Limb (tissue), 2 donors: Measurements from ENCODE around the gene MTA3.
"Not testable (repeated sequence)": the region's sequence is repeated elsewhere in the genome, so short reads cannot be mapped to it uniquely, and the experiment has no call there.

Experiments
- DNase-seq, 2 donors: peaks; one replicate each; pipeline ENCODE4 v3.0.0-alpha.2; 2016; ENCODE audit errors: extremely low spot score in 2 of 2

Gene MTA3

DNA sequence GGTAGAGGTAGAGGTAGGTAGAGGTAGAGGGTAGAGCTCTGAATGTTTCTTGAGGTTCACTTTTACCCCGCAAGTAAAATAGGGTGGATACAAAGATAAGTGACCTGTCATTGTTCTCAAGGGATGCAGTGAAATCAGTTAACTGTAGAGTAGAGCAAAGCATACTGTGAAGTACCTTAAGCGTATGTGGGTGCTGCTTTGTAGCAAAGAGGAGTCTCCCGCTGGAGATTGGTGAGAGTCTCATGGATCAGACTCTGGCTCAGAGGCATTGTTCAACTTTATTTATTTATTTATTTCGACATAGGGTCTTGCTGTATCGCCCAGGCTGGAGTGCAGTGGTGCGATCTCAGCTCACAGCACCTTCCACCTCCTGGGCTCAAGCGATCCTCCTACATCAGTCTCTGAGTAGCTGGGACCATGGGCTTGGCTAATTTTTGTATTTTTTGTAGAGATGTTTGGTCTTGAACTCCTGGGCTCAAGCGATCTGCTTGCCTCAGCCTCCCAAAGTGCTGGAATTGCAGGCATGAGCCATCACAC is 38.7 kb downstream of the MTA3 start:
- no peak for DNase-seq

DNA sequence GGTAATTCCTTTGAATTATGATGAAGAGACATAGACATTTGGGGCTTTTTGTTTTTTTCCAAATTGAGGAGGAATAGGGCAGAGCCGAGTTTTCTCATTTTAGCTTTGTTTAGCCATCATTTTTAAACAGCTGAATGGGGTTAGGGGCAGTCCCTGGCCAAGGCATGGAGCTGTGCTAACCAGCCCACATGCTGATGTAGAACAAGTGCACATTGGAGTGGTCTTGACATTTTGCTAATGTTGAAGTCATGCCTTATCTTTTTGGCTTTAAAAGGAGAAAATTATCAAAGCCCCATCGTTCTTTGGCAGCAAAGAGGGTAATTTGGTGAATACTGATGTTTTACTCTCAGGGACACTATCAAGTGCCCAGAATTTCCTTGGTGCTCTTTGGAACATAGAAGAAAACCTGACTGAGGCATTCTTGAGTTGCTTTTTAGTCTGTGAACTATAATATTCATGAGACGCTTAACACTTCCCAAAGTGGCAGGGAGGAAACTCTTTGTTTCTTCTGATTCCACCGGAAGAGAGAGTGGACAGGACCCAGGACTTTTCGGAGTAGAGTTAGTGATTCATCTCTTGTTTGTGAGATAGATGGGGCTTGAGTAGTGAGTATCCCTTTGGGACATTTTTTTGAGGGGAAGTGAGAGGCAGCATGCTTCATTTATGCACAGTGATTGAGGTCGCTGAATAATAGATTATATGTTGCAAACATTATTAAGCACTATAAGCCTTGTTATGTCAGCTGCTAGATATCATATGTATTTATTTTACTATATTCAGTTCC is 45.0 kb downstream of the MTA3 start:
- no peak for DNase-seq

DNA sequence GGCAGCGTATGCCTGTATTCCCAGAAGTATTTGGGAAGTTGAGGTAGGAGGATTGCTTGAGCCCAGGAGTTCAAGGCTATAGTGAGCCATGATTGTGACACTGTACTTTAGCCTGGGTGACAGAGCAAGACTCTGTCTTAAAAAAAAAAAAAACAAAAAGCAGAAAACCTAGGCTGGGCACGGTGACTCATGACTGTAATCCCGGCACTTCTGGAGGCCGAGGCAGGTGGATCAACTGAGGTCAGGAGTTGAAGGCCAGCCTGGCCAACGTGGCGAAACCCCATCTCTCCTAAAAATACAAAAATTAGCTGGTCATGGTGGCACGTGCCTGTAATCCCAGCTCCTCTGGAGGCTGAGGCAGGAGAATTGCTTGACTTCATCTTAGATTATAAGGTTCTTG is 46.4 kb downstream of the MTA3 start:
- no peak for DNase-seq

DNA sequence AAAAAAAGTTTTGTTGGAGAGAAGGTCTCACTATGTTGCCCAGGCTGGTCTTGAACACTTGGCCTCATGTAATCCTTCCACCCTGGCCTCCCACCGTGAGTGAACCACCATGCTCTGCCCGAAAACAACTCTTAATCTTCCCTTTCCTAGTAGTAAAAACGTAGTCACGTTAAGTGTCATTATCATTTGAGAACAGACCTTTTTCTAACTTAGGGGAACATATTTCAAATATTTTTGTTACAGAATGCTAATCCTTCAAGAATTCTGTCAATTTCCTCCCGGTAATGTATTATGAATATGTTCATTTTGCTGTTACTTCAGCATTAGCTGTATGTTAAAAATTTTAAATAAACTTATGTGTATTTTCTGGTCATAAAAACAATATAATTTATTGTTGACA is 49.7 kb downstream of the MTA3 start:
- DNase-seq = no peak

DNA sequence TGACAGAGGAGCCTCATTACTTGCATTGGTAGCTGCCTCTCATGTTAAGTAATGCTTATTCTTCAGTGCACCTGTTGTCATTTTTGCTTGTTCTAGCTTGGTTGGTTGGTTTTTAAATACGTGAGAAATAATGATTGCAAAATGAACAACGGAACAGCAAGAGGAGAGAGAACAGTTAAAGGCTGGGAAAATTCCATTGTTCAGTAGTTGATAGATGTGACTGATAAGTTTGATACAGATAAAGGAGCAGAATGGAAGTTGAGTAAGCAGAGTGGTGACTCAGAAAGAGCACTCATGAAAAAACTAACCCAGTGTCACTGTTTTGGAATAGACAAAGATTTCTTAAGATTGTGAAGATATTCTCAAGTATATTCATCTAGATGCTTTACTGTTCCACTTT is 50.5 kb downstream of the MTA3 start:
- no peak for DNase-seq

DNA sequence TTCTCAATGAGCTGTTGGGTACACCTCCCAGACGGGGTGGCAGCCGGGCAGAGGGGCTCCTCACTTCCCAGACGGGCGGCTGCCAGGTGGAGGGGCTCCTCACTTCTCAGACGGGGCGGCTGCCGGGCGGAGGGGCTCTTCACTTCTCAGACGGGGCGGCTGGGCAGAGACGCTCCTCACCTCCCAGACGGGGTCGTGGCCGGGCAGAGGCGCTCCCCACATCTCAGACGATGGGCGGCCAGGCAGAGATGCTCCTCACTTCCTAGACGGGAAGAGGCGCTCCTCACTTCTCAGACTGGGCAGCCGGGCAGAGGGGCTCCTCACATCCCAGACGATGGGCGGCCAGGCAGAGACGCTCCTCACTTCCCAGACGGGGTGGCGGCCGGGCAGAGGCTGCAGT is 53.2 kb downstream of the MTA3 start:
- DNase-seq = not testable (repeated sequence)

DNA sequence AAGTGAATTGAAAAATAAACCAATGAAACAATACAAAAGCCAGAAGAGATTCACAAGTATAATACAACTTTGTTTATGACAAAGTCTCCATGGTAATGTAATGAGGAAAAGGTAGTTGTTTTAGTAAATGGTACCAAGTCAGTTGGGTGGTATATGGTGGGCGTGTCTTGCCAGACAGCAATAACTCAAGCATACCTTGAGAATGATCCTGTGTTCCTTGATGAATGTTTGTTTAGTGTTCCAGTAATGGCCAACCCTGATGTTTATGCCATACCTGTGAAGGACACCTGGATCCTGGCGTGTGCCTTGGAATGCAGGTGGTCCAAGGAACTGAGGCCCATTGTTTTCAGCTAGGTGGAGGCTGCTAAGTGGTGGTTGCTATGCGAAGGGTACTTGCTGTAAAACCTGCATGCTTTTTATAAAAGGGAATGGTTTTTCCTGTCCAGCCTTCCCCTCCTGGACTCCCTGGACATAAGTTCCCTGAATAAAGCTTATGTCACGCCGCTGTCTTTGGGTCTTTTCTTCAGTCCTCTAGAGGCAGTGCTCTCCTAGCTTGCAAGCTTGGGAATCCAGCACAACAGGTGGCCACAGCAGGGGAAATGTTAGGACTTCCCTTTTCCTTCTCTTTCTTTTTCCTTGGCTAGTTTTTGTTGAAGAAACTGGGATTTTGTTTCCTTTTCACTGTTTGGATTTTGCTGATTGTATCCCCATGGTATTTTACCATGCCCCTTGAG is 54.7 kb downstream of the MTA3 start:
- no peak for DNase-seq

DNA sequence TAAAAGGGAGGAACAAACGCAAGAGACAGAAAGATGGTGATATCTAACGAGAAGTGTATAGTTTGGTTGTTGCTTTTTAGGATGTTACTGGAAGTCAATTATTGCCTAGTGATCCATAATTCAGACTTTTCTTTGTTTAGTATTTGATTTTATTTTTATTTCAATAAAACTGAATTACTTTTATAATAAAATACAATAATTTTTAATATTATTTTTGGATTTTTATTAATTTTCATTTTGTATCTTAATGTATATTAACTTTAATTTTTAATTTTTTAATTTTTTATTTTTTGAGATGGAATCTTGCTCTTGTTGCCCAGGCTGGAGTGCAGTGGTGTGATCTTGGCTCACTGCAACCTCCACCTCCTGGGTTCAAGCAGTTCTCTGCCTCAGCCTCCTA is 55.6 kb downstream of the MTA3 start:
- no peak for DNase-seq

DNA sequence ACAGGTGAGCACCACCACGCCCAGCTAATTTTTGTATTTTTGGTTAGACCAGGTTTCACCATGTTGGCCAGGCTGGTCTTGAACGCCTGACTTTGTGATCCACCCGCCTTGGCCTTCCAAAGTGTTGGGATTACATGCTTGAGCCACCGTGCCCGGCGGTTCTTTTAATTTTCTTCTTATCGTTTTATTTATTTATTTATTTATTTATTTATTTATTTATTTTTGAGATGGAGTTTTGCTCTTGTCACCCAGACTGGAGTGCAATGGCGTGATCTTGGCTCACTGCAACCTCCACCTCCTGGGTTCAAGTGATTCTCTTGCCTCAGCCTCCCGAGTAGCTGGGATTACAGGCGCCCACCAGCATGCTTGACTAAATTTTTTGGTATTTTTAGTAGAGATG is 59.6 kb downstream of the MTA3 start:
- not testable (repeated sequence) for DNase-seq

DNA sequence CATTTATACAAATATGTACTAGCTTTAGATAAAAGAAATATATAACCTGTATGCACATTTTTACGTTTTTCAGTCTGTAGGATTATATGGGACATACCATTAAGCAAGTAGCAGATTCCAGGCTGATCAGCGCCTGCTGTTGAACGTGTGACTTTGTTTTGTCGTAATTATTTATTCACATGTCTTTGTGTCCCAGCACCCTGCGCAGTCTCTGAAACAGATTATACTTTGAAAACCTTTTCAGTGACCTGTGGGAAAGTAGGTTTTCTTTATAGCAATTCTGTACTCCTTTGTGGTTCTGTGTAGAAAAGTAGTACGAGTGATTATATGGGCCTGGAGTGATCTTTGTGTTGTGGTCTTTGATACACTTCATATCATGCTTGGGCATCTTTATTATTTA is 68.5 kb downstream of the MTA3 start:
- no peak for DNase-seq

DNA sequence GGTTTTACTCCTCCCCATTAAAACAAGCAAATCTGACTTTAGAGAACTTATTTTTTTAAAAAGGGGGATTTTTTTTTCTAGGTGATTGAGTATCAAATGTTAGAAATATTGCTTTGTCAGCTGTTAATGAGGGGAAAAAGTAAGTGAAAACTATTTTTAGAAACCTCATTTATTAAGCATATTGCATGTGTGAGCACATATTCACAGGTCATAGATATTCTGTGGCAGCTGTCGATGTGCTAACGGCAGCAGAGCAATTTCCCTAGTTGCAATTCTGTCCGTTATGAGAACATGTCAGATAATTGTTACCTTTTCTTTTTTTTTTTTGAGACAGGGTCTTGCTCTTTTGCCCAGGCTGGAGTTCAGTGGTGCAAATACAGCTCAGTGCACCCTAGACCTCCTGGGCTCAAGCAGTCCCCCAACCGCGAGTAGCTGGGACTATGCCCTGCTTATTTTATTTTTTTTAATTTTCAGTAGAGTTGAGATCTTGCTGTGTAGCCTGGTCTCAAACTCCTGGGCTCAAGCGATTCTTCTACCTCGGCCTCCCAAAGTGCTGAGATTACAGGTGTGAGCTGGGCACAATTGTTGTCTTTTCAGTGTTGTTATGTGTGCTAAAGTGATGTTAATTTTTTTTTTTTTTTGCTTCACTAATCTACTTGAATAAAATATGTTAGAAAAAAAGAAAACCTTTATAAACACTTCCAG is 69.8 kb downstream of the MTA3 start:
- no peak for DNase-seq

DNA sequence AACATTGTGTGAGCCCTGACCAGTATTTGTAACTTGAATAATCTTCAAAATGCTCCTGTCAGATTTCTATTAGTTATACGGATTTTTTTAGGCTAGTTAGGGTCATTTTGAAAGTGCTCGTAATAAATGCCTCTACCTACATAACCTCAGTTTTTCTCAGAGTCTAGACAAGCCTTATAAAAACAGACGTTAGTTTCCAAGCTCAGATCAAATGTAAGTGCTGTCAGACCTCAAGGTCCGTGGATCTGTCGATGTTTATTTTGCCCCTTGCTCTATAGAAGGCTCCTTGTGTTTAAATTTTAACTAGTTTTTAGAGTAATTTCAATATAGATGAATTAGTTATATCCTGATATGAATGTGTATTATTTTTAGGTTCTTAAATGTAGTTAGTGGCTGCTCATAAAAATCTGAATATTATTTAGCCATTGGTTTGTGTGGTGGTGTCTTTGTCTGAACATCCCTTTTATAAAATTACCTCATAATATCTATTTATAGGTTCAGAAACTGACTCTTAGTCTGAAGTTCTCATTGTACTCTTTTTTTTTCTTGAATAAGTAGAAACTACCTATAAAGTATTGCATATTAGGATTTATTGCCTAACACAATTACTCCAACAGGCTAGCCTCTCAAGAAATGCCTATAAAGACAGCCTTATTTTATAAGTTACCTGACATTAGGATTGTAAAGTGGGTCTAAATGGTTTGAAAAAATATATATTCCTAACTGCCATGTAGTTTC is 71.1 kb downstream of the MTA3 start:
- no peak for DNase-seq

DNA sequence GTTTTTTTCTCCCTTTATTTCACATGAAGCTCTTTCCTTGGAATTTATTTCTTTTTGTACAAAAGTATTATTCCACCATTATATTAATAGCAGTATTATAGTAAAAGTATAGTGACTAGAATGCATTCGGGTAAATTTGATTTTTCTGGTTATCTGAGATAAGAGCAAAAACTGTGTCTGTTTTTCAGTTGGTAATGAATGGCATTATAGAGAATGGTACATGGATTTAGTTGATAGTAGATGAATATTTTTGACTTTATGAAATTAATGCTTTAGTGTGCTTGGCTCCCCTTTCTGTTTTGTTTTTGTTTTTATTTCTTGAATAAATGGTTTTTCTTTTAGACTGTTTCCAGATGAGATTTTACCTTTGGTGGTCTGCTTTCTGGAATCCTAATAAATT is 71.8 kb downstream of the MTA3 start:
- DNase-seq = no peak

DNA sequence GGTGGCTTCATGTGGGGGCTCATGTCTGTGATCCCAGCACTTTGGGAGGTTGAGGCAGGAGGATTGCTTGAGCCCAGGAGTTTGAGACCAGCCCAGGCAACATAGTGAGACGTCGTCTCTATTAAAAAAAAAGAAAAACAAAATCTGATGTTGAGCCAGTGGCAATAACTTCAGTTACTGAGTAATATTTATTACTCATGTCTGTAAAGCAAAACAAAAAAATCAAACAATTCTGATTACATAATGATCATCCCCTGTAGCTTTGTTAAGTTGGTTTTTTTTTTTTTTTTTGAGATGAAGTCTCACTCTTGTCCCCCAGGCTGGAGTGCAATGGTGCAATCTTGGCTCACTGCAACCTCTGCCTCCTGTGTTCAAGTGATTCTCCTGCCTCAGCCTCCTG is 73.9 kb downstream of the MTA3 start:
- not testable (repeated sequence) for DNase-seq

DNA sequence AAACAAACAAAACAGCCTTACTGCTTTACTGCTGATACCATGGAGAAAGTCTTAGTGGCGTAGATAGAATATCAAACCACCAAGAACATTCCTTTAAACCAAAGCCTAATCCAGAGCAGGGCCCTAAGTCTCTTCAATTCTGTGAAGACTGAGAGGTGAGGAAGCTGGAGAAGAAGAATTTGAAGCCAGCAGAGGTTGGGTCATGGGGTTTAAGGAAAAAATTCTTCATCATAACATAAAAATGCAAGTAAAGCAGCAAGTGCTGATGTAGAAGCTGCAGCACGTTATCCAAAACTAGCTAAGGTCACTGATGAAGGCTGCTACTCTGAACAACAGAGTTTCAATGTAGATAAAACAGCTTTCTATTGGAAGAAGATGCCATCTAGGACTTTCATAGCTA is 77.1 kb downstream of the MTA3 start:
- no peak for DNase-seq

DNA sequence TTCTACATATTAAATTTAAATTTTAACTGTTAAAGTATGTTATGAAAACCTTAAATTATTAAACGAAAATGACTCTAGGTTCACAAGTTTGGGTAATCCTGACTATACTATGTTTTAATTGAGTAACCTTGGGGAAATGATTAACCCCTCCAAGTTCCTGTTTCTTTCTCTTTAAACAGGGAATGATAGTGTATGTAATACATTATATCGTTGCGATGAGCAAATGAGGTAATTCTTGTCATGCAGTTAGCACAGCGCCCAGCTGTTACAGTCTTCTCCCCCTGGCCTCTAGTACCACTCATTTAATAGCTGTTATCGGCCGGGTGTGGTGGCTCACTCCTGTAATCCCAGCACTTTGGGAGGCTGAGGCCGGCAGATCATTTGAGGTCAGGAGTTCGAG is 80.4 kb downstream of the MTA3 start:
- DNase-seq = no peak

DNA sequence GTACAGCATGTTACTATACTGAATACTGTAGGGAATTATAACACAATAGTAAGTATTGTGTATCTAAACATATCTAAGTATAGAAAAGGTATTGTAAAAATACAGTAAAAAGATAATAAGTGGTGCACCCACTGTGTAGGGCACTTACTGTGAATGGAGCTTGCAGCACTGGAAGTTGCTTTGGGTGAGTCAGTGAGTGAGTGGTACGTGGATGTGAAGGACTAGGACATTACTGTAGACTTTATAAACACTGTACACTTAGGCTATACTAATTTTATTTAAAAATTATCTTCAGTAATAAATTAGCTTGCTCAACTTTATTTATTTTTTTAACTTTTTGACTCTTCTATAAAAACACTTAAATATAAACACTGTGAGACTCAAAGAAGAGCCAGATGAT is 82.6 kb downstream of the MTA3 start:
- DNase-seq = no peak

DNA sequence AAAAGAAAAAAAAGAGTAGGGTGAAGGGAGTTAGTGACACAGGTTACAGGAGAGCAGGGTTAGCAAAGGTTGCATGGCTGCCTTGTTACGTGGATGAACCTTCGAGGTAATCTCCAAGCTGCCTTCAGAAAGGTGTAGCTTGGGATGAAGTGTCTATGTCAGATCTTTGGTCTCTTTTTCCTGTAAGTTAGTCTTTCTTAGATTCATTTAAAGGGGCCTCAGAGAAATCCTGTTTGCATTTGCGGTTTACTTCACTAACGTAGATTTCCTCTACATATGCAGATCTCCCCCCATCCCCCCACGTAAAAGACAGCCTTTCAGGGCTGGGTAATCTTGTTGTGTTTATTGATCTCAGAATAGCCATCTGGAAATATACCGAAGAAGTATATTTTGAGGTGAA is 83.7 kb downstream of the MTA3 start:
- no peak for DNase-seq

DNA sequence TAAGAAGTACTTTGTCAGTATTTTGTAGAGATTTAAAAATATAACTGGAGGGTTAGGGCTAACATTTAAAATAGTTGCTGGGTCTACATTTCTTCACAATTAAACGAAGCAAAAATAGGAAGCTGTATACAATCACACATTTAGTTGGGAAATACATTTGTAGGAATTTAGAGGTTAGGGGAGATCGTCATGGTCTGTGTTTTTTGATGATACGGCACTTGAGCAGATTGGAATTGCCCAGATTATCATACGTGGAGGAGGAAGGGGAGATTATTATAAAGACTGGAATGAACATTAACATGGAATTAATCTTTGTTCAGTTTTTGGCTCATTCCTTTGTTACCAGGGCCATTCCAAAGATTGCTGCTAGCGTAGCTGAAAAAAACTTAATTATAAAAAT is 84.6 kb downstream of the MTA3 start:
- DNase-seq = no peak

DNA sequence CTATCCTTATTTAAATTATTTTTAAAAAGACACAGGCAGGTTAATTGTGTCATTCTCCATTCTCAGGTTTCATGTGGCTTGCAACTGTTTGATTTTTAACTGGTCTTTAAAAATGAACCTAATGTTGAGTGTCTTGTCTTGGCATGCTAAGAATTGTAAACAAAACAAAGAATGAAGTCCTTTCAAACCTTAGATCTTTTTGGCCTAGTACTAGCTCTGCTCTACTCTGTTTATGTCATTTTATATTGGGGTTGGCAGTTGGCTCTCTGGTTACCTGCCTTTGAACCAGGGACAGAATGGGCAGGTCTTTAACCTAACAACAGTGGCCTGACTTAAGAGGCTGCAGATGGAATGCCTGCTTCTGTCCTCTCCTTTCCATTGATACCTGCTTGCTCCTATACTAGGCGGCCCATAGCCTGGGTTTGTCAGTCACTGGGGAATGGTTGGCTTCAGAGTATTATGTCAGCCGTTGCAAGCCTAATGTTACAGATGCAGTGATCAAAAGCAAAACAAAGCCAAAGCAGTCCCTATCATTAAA is 85.5 kb downstream of the MTA3 start:
- no peak for DNase-seq

DNA sequence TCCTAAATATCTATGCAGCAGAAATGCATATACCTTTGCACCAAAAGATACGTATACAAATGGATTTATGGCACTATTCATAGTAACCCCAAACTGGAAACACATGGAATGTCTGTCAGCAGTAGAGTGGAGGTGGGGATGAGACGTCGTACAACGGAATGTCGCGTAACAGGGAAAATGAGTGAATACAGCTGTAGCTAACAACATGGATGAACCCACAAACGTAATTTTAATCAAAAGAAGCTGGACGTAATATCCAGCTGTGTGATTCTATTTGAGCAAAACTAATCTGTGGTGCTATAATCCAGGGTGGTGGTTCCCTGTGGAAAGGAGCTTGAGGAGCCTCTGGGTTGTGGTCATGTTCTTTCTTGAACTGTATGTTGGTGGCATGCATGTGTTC is 89.9 kb downstream of the MTA3 start:
- DNase-seq = no peak
